SK-N-SH (cell line): ENCODE measurements around the gene BOK. TPM values are rescaled to one million over a fixed set of nuclear protein-coding genes. Genes with fewer than 3 reads are reported as not detected.

Source experiments
- CTCF ChIA-PET: fragments of 300-600, 350-600 bp; formaldehyde crosslinking; extraction: SDS; loops from one replicate; lab custom pipeline; 2021; lab: Yijun Ruan, JAX
- POLR2A ChIA-PET: fragments of 350-600 bp; sonication (Branson Sonifier 250); formaldehyde crosslinking; extraction: SDS; loops from one replicate; lab custom pipeline; 2020; ENCODE audit warnings: antibody characterized with exemption, inconsistent platforms; lab: Yijun Ruan, JAX
- DNase-seq: peaks from one replicate; pipeline ENCODE4 v3.0.0; 2012
- H2AFZ ChIP-seq: fragments of 200-600 bp; sonication (generic); 2 replicates; pipeline ENCODE4 v1.8.1; 2016; ENCODE audit warnings: antibody characterized with exemption, mild to moderate bottlenecking, low read depth
- H3F3A ChIP-seq: fragments of 200-600 bp; sonication (generic); replicated peaks from 2 replicates; pipeline ENCODE3; 2016; ENCODE audit warnings: antibody characterized with exemption, mild to moderate bottlenecking; ENCODE audit not compliant: insufficient read depth
- H3K27ac ChIP-seq, 2 experiments: fragments of 200-500 bp in 1 of 2; fragments of 200-600 bp in 1 of 2; sonication (Bioruptor generic) in 1 of 2; sonication (generic), shearing (Covaris generic) in 1 of 2; 2 replicates each; pipeline versions ENCODE4 v1.5.1 to v1.6.1; 2014 to 2016; ENCODE audit warnings: low read depth in 2 of 2, inconsistent platforms in 1 of 2, low read length in 1 of 2, mild to moderate bottlenecking in 1 of 2, mixed read lengths in 1 of 2
- H3K27me3 ChIP-seq: fragments of 200-600 bp; sonication (generic), shearing (Covaris generic); 2 replicates; pipeline ENCODE4 v1.6.1; 2016; ENCODE audit warnings: mixed run types; ENCODE audit not compliant: insufficient read depth
- H3K36me3 ChIP-seq, 2 experiments: fragments of 200-500 bp in 1 of 2; fragments of 200-600 bp in 1 of 2; sonication (Bioruptor generic) in 1 of 2; sonication (generic) in 1 of 2; replicated peaks in 1 of 2; 2 replicates each; pipeline versions ENCODE3 to v1.5.1; 2014 to 2016; ENCODE audit warnings: low read length in 1 of 2, mild to moderate bottlenecking in 1 of 2; ENCODE audit not compliant: insufficient read depth in 2 of 2, control insufficient read depth in 1 of 2
- H3K4me1 ChIP-seq, 2 experiments: fragments of 200-500 bp in 1 of 2; fragments of 200-600 bp in 1 of 2; sonication (Bioruptor generic) in 1 of 2; sonication (generic), shearing (Covaris generic) in 1 of 2; 2 replicates each; pipeline versions ENCODE4 v1.5.1 to v1.6.1; 2014 to 2016; ENCODE audit warnings: low read depth in 1 of 2, low read length in 1 of 2, mixed run types in 1 of 2; ENCODE audit not compliant: insufficient read depth in 2 of 2, control insufficient read depth in 1 of 2
- H3K4me2 ChIP-seq: fragments of 200-600 bp; sonication (generic), shearing (Covaris generic); 2 replicates; pipeline ENCODE4 v1.6.1; 2017; ENCODE audit warnings: mixed run types
- H3K4me3 ChIP-seq, 2 experiments: fragments of 200-500 bp in 1 of 2; fragments of 200-600 bp in 1 of 2; sonication (Bioruptor generic) in 1 of 2; sonication (generic), shearing (Covaris generic) in 1 of 2; 2 replicates each; pipeline versions ENCODE4 v1.5.1 to v1.8.1; 2014 to 2016; ENCODE audit warnings: low read depth in 2 of 2, inconsistent platforms in 1 of 2, low read length in 1 of 2, mild to moderate bottlenecking in 1 of 2, mixed read lengths in 1 of 2, moderate library complexity in 1 of 2
- H3K79me2 ChIP-seq: fragments of 200-600 bp; sonication (generic); 2 replicates; pipeline ENCODE4 v1.8.1; 2017; ENCODE audit warnings: mild to moderate bottlenecking; ENCODE audit not compliant: insufficient read depth
- H3K9ac ChIP-seq: fragments of 200-600 bp; sonication (generic); 2 replicates; pipeline ENCODE4 v1.6.1; 2017; ENCODE audit warnings: mixed run types
- H3K9me2 ChIP-seq: fragments of 200-600 bp; sonication (generic); 2 replicates; pipeline ENCODE4 v1.6.1; 2017; ENCODE audit warnings: mixed run types
- H3K9me3 ChIP-seq: fragments of 200-600 bp; sonication (generic); 2 replicates; pipeline ENCODE4 v1.6.1; 2017; ENCODE audit warnings: mixed run types, mild to moderate bottlenecking, moderate library complexity
- H4K20me1 ChIP-seq: fragments of 200-600 bp; sonication (generic); 2 replicates; pipeline ENCODE4 v1.6.1; 2017; ENCODE audit warnings: mild to moderate bottlenecking, mixed run types; ENCODE audit not compliant: insufficient read depth
- CTCF ChIP-seq: fragments of 200-600 bp; sonication (generic); IDR thresholded peaks from 2 replicates; pipeline ENCODE4 v1.6.1; 2017; ENCODE audit warnings: antibody characterized with exemption, mild to moderate bottlenecking, moderate library complexity
- FOXJ3 ChIP-seq: sonication (generic); formaldehyde crosslinking; IDR thresholded peaks from 2 replicates; pipeline ENCODE4 v1.5.1; 2020; ENCODE audit warnings: mild to moderate bottlenecking, missing genetic modification reagents
- GABPA ChIP-seq: IDR thresholded peaks from 2 replicates; pipeline ENCODE4 v1.4.0; 2012; ENCODE audit warnings: low read depth, mild to moderate bottlenecking
- GATA2 ChIP-seq: sonication (generic); formaldehyde crosslinking; IDR thresholded peaks from 2 replicates; pipeline ENCODE4 v1.5.0; 2020; ENCODE audit warnings: mild to moderate bottlenecking, missing genetic modification reagents
- MAX ChIP-seq: IDR thresholded peaks from 2 replicates; pipeline ENCODE4 v1.4.0; 2012; ENCODE audit warnings: low read depth
- MXI1 ChIP-seq: IDR thresholded peaks from 2 replicates; pipeline ENCODE4 v1.6.1; 2012; ENCODE audit warnings: mild to moderate bottlenecking, low read depth, low read length, improper control_type of control experiment
- RAD21 ChIP-seq: IDR thresholded peaks from 2 replicates; pipeline ENCODE4 v1.6.1; 2012; ENCODE audit warnings: mild to moderate bottlenecking, low read length
- RFX5 ChIP-seq: IDR thresholded peaks from 2 replicates; pipeline ENCODE4 v1.6.1; 2012; ENCODE audit warnings: mild to moderate bottlenecking, improper control_type of control experiment, low read length
- SMC3 ChIP-seq: IDR thresholded peaks from 2 replicates; pipeline ENCODE4 v1.6.1; 2012; ENCODE audit warnings: low read depth, low read length, improper control_type of control experiment
- TCF12 ChIP-seq: IDR thresholded peaks from 2 replicates; pipeline ENCODE4 v1.4.0; 2012
- TEAD4 ChIP-seq: IDR thresholded peaks from 2 replicates; pipeline ENCODE4 v1.4.0; 2012; ENCODE audit warnings: mild to moderate bottlenecking, borderline replicate concordance; ENCODE audit not compliant: insufficient read depth
- USF1 ChIP-seq: IDR thresholded peaks from 2 replicates; pipeline ENCODE4 v1.4.0; 2012; ENCODE audit warnings: low read depth, borderline replicate concordance
- USF2 ChIP-seq: fragments of 150-350 bp; IDR thresholded peaks from 2 replicates; pipeline ENCODE4 v1.6.1; 2017; ENCODE audit warnings: antibody characterized with exemption, low read length, low read depth, borderline replicate concordance
- YY1 ChIP-seq: IDR thresholded peaks from 2 replicates; pipeline ENCODE4 v1.4.0; 2012; ENCODE audit warnings: low read depth, mild to moderate bottlenecking
- WGBS: methylation state at CpG from one replicate; pipeline ENCODE4 v1.1.6; 2017; ENCODE audit warnings: low lambda C conversion rate; 5-methylcytosine and 5-hydroxymethylcytosine counted together
- polyA plus RNA-seq, 3 experiments: library from polyadenylated mRNA; depleted of rRNA; stranded (reverse); fragments of >200 nt; gene quantifications; 2 replicates each; pipeline ENCODE4 v1.2.3, GENCODE V29; 2012

Gene BOK
- polyA plus RNA-seq, 1 of the 3 experiments (the other 2 are of a cell fraction), result 1.7 TPM

GRCh38 chr2:241546771-241547498, 11.6 kb upstream of the BOK start (continued):
- no peak for TF ChIP-seq SMC3
- TF ChIP-seq CTCF, result no peak
- peak; percentile 35; the same call in 1 of the 2 replicates for TF ChIP-seq TEAD4
- no peak for TF ChIP-seq RAD21
- TF ChIP-seq USF2, result no peak

GRCh38 chr2:241547781-241548450, 10.6 kb upstream of the BOK start:
- no peak for DNase-seq
- Histone ChIP-seq H3K4me3 (no peak overlapping the region), H3K27me3 (peaks cover 1% of the 10 kb centered on the region; the same call in 1 of the 2 replicates), H3K4me1 (peaks cover 3 to 4% of the 10 kb centered on the region in 2 experiments; a peak in 2 of 4 replicates), H3K36me3 (no peaks in the 10 kb centered on the region), H3F3A (peaks cover 6% of the 10 kb centered on the region), H3K79me2 (no peaks in the 10 kb centered on the region), H4K20me1 (no peaks in the 10 kb centered on the region), H3K4me2 (no peak overlapping the region), H3K9ac (no peak overlapping the region), H3K9me3 (no peaks in the 10 kb centered on the region), H2AFZ (no peak overlapping the region), H3K27ac (no peak overlapping the region), H3K9me2 (no peaks in the 10 kb centered on the region)
- ChIA-PET POLR2A (no interaction called here), CTCF (interaction anchor here (1.1 to 2.2 kb wide), 3 partner anchors 11 to 111 kb away, joined by 3 to 8 read pairs (median 3); no protein-coding TSS in a partner anchor)
- TF ChIP-seq MAX (no peak), RFX5 (no peak), SMC3 (no peak), USF1 (no peak), RAD21 (no peak), GABPA (no peak), YY1 (no peak), MXI1 (no peak), GATA2 (CRISPR knock-in tag) (no peak), TCF12 (no peak), FOXJ3 (CRISPR knock-in tag) (no peak)
- 87% methylated on average over 12 of the region's 16 CpGs for WGBS
